OCI-LY3 (cell line): Measurements from ENCODE around the gene ITGA4.

Experiments
- EZH2phosphoT487 ChIP-seq: fragments of 200-600 bp; shearing (Covaris generic); IDR thresholded peaks from 2 replicates; pipeline ENCODE4 v1.6.1; 2018; ENCODE audit warnings: antibody characterized with exemption, mixed run types, low read depth
- TF ChIP-seq, protein P1 (sequence below): fragments of 200-600, 300-600 bp; sonication (generic); IDR thresholded peaks from 2 replicates; pipeline ENCODE4 v1.5.1; 2014; ENCODE audit warnings: antibody characterized with exemption, low read length, low read depth

DNA sequence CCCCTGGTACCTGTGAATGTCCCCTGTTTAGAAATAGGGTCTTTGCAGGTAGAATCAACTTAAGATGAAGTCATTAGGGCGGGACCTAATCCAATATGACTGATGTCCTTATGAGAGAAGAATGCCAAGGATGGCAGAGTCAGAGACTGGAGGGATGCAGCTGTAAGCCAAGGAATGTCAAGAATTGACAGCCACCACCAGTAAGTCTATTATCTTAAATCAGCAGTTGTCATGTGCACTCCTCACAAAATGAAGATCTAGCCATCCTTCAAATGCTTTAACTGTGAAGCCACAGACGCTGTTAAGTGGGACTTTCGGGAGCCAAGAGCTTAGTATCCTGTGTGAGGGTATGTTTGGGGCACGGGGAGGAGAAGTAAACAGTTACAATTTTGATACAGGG lies 83.2 kb downstream of the ITGA4 start:
- TF ChIP-seq, protein P1, sequence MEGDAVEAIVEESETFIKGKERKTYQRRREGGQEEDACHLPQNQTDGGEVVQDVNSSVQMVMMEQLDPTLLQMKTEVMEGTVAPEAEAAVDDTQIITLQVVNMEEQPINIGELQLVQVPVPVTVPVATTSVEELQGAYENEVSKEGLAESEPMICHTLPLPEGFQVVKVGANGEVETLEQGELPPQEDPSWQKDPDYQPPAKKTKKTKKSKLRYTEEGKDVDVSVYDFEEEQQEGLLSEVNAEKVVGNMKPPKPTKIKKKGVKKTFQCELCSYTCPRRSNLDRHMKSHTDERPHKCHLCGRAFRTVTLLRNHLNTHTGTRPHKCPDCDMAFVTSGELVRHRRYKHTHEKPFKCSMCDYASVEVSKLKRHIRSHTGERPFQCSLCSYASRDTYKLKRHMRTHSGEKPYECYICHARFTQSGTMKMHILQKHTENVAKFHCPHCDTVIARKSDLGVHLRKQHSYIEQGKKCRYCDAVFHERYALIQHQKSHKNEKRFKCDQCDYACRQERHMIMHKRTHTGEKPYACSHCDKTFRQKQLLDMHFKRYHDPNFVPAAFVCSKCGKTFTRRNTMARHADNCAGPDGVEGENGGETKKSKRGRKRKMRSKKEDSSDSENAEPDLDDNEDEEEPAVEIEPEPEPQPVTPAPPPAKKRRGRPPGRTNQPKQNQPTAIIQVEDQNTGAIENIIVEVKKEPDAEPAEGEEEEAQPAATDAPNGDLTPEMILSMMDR = no peak
- TF ChIP-seq EZH2phosphoT487 = no peak
